ENCODE results near the gene NKAPL.
"Not testable (repeated sequence)": the region's sequence is repeated elsewhere in the genome, so short reads cannot be mapped to it uniquely, and the experiment has no call there.

NKAPL gene

GRCh38 chr6:28296520-28297060 lies 37.5 kb downstream of the NKAPL start:
- Histone ChIP-seq H3K4me1 (ENCODE audit: insufficient read depth, poor library complexity, severe bottlenecking) (no peaks in the 10 kb centered on the region), H3K9me3 (ENCODE audit: severe bottlenecking) (no peaks in the 10 kb centered on the region), H3K4me3 (ENCODE audit: severe bottlenecking) (no peak overlapping the region), H3K36me3 (ENCODE audit: low read depth) (peaks cover 3% of the 10 kb centered on the region; the same call in 1 of the 2 replicates), H3K27ac (ENCODE audit: poor library complexity, severe bottlenecking) (no peak overlapping the region), H3K27me3 (ENCODE audit: insufficient read depth, poor library complexity, severe bottlenecking) (no peaks in the 10 kb centered on the region)
- no peak for ATAC-seq (ENCODE audit: low read depth)
- DNase-seq (ENCODE audit: low spot score) = no peak
- TF ChIP-seq CTCF (IDR thresholded peaks at IDR 0.05; ENCODE audit: poor library complexity, severe bottlenecking) = no peak

- H3K36me3 ChIP-seq (ENCODE audit: low read depth) = peaks cover 3% of the 10 kb centered on the region; the same call in 1 of the 2 replicates
- ATAC-seq (ENCODE audit: low read depth) (no peak), DNase-seq (ENCODE audit: low spot score) (no peak)
- H3K27me3 ChIP-seq (ENCODE audit: insufficient read depth, poor library complexity, severe bottlenecking) = no peaks in the 10 kb centered on the region
- no peaks in the 10 kb centered on the region for H3K9me3 ChIP-seq (ENCODE audit: severe bottlenecking)
- TF ChIP-seq CTCF (IDR thresholded peaks at IDR 0.05; ENCODE audit: poor library complexity, severe bottlenecking) = no peak
- no peaks in the 10 kb centered on the region for H3K4me1 ChIP-seq (ENCODE audit: insufficient read depth, poor library complexity, severe bottlenecking)
- no peak overlapping the region for H3K4me3 ChIP-seq (ENCODE audit: severe bottlenecking)
- no peak overlapping the region for H3K27ac ChIP-seq (ENCODE audit: poor library complexity, severe bottlenecking)
Measured at GRCh38 chr6:28303570-28303969, 44.5 kb downstream of the NKAPL start.

GRCh38 chr6:28306363-28306762 lies 47.3 kb downstream of the NKAPL start:
- H3K27me3 ChIP-seq (ENCODE audit: insufficient read depth, poor library complexity, severe bottlenecking) = not testable (repeated sequence)

More at GRCh38 chr6:28306363-28306762, 47.3 kb downstream of the NKAPL start:
- H3K4me1 ChIP-seq (ENCODE audit: insufficient read depth, poor library complexity, severe bottlenecking); H3K27ac ChIP-seq (ENCODE audit: poor library complexity, severe bottlenecking); H3K36me3 ChIP-seq (ENCODE audit: low read depth); H3K4me3 ChIP-seq (ENCODE audit: severe bottlenecking); H3K9me3 ChIP-seq (ENCODE audit: severe bottlenecking); DNase-seq (ENCODE audit: low spot score); ATAC-seq (ENCODE audit: low read depth): not testable (repeated sequence)

Data from RWPE2 (cell line).